ENCODE measurements around the gene HASPIN.

Gene HASPIN

DNA sequence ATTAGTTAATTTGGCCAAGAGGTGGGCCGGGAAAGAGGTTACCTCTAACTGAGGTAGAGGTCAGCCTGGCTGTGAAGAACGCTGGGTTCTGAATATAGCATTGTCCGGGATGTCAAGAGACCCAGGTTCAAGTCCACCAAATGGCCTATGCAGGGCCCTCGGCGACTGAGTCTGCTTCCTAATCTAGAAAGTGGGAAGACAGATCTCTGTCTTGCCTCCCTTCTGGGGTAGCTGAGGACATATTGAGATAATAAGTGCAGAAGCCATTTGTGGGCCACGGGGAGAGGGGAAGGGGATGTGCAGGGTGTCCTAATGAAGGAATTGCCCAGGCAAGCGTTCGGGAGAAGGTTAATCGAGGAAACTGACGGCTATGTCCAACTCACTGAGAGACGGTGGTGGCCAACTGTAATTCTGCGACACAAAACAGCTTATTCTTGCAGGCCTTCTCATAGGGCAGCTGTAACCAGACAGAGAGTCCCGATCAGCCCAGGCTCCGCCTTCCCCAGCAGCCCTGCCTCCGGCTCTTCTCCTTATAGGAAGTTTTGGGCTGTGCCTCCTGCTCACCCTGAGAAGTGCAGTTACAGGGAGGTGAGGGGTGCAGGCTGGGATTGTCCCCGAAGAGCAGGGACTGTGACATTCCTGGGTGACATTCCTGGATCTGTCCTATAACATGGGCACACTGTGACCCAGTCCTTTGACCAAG is 15.9 kb downstream of the HASPIN start:
- DNase-seq = no peak

DNA sequence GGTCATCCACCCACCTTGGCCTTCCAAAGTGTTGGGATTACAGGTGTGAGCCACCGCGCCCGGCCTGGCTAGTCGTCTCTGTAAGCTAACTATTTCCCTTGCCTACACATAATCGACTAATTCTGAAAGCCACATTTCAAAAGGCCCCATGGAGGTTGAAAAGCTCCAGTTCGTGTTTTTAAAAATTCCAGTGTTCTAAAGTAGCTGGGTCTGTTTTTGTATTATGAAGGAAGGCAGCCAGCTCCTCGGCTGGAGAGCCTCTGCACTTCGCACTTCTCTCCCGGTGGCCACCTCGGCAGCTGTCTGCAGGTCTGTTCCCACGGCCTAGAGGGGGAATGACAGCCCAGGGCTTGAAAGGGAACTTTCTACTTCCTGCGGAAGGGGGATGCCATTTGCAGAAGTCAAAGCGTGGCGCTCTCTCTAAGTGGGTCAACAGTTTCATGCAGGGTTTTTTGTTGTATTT is 16.9 kb downstream of the HASPIN start:
- no peak for DNase-seq

DNA sequence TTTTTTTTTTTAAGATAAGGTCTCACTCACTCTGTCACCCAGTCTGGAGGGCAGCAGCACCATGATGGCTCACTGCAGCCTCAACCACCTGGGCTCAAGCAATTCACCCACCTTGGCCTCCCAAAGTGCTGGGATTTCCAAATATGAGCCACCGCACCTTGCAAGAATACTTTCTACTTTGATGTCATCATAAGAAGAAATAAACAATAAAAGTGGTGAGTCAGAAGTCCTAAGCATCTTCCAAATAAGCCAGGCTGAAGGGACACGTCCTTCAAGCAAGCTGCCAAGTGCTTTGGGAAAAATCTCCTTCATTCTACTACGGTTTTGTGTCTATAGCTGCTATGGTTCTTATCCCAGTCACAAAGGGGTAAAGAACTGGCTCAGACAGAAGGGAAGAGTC is 20.3 kb downstream of the HASPIN start:
- no peak for DNase-seq

DNA sequence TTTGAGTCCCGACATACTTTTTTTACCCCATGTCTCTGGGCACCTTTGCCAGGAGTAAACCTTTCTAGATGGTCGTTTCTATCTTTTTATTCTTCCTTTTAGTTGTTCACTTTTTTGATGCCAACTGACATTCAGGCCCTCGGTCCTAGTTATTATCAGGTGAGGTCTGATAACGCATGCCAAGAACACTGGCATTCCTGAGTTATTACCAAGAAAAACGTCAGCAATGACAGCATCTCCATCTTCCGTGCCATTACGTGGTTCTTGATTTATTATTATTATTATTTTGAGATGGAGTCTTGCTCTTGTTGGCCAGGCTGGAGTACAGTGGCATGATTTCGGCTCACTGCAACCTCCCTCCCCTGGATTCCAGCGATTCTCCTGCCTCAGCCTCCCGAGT is 21.4 kb downstream of the HASPIN start:
- DNase-seq = no peak

DNA sequence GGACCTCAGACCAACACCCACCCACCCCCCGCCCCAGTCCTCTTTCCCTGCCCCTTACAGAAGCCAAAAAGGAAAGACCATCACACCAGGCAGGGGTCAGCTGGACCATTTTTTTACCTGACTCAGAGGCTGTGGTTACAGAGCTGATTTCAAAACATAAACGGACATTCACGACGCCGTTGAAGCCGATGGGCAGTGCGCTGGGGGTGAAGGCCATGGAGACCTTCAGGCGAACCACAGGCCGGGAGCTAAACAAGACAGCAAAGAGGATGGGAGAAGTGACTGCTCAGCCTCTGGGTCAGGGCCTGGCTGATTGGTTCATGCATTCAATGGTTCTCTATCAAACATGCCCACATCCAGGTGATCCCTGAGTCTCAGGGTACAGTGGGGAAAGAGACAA is 24.1 kb downstream of the HASPIN start:
- DNase-seq = no peak

DNA sequence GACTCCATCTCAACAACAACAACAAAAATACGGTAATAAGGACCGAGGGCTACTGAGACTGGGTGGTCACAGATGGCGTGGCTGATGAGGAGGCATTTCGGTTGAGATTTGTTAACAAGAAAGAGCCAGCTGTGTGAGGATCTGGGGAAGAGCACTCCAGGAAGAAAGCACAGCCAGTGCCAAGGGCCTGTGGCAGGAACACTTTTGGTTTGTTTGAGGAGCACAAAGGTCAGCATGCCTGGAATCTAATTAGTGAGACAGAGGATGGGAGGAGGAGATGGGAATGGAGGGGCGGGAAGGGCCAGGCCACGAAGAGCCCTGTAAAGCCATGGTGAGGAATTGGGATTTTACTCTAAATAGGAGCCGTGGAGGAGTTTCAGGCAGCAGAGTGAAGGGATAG is 24.9 kb downstream of the HASPIN start:
- DNase-seq = no peak

DNA sequence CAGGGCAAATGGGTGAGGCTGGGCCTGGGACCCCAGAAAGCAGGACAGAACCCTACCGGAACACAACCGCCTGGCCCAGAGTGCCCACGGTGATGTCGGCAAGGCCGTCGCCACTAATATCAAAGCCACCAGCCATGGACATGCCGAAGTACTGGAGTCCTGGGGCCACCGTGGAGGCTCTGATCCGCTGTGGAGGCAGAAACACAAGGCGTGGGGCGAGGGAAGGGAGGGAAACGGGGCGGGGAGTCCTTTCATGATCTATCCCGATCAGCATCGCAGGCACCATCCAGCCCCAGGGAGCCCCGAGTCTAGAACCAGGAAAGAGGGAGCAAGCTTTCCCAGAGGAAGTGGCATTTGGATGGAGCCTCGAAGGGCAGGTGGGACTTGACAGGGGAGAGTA is 26.6 kb downstream of the HASPIN start:
- no peak for DNase-seq

DNA sequence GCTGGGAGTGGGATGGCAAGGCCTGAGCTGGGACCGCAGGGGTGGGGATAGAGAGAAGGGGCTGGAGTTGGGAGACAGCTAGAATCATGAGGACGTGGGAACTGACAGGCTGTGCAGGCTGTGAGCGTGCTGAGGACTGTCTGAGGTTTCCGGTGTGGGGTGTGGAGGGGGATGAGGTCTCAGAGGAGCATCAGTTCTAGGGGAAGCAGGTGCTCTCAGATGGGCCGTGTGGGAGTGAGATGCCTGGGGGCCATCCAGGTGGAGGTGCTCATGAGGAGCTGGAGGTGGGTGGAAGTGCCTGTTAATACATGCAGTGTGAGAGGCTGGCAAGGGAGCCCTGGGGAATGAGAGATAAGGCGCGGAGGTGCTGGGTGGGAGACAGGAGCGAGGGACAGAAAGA is 27.2 kb downstream of the HASPIN start:
- no peak for DNase-seq

DNA sequence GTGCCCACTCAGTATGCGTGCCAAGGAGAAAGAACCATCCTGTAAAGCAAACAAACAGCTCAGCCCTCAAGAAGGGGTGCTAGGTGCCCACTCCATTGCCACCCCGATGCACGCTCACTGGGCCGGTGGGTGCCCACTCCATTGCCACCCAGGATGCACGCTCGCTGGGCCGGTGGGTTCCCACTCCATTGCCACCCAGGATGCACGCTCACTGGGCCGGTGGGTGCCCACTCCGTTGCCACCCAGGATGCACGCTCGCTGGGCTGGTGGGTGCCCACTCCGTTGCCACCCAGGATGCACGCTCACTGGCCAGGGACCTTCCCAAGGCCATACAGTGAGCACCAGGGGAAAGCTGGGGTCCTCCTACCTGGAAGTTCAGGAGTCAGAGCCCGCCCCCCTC is 28.1 kb downstream of the HASPIN start:
- DNase-seq = no peak

DNA sequence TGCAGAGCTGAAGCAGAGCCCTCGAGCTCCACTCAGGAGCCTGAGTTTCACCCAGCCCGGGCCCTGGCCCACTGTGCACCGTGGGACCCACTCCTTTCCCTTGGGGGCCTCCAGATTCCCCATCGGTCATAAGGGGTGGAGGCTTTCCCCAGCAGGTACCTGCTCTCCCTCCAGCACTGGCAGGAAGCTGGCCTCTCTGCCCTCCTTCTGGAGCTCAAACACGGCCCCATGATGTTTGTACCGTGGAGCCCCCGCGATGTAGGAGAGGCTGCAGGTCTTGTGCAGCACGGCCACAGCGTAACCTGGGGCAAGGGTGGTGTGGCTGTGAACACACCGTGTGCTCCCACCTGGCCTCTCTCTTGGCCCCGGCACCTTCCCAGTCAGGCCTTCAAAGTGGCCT is 29.9 kb downstream of the HASPIN start:
- DNase-seq = no peak

DNA sequence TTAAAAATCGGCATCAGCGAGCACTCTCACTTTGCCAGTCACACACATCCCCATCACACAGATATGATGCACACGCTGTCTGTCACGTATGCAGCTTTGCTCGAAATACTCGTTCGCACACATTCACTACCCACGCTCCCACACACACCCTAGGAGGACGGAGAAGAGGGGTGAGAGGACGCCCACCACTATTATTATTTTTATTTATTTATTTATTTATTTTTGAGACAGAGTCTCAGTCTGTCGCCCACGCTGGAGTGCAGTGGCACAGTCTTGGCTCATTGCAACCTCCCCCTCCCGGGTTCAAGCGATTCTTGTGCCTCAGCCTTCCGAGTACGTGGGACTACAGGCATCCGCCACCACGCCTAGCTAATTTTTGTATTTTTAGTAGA is 30.4 kb downstream of the HASPIN start:
- DNase-seq = no peak

DNA sequence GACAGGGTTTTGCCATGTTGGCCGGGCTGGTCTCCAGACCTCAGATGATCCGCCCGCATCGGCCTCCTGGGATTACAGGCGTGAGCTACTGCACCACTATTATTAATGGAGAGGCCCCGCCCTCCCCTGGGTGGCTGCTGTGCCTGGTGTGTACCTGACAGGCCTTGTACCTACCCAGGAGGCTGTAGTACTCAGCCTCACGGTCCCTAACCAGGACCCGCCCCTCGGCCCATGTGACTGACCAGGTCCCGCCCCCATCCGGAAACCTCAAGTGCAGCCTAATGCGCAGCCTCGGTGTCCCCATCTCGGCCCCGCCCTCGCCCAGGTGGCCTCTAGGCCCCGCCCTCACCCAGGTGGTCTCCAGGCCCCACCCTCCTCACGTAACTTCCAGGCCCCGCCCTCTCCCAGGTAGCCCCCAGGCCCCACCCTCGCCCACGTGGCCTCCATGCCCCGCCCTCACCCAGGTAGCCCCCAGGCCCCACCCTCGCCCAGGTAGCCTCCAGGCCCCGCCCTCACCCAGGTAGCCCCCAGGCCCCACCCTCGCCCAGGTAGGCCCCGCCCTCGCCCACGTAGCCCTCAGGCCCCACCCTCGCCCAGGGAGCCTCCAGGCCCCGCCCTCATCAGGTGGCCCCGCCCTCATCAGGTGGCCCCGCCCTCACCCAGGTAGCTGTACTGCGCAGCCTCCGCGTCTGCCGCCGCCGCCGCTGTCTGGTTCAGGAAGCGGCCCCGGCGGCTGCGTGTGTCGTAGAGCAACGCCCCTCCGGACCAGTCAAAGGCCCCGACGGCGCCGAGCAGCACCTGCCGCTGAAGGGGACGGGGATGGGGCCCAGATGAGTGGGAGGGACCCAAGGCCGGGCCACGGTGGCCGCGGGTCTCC is 31.0 kb downstream of the HASPIN start:
- no peak for DNase-seq

DNA sequence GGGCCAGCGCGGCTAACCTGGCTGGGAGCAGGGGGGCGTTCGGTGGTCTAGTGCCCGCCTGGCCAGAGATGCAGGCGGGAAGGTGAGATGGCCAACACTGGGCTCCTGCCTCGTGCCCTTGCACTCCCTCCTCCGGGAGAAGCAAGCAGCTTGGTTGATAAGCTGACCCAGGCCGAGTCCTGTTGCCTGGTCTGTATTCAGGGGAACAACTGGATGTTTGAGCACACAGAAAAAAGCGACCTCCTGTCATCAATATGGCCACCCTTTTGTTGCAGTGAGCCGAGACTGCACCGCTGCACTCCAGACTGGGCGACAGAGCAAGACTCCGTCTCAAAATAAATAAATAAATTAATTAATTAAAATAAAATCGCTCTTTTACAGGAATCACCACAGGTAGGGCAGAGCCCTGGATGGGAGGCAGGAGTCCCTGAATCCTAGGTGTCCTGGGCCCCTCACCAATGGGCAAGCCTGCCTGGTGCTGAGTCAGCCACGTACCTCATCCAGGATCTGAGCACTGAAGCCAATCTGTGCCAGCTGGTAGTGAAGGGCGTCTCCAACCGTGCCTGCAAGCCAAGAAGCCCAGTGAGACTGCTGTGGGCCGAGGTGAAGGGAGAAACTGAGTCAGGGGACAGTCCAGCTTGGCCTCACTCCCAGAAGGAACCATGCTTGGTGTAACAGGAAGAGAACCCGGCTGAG is 31.8 kb downstream of the HASPIN start:
- DNase-seq = no peak

DNA sequence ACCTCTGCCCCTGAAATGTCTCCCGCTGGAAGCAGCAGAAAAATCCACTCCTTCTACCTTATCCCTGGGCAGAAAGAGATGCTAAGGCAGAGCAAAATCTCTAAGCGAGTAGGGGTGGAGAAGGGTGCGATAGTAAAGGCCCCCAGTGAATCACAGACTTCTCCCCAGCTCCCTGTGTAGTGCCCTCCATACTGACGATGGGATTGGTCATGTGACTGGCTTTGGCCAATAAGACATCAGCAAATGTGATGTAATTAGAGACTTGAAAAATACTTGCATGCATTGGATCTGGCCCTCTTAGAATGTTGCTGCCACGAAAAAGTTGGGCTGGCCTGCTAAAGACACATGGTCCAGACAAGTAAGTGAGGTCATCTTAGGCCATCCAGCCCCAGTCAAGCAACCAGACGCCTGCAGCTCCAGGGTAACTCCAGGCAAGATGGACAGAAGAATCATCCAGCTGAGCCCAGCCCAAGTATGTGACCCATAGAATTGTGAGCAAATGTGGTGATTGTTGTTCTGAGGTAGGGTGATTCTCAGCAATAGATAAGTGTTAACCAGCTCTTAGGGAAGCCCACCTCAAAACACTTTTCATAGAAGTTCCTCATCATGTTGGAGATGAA is 36.0 kb downstream of the HASPIN start:
- no peak for DNase-seq

DNA sequence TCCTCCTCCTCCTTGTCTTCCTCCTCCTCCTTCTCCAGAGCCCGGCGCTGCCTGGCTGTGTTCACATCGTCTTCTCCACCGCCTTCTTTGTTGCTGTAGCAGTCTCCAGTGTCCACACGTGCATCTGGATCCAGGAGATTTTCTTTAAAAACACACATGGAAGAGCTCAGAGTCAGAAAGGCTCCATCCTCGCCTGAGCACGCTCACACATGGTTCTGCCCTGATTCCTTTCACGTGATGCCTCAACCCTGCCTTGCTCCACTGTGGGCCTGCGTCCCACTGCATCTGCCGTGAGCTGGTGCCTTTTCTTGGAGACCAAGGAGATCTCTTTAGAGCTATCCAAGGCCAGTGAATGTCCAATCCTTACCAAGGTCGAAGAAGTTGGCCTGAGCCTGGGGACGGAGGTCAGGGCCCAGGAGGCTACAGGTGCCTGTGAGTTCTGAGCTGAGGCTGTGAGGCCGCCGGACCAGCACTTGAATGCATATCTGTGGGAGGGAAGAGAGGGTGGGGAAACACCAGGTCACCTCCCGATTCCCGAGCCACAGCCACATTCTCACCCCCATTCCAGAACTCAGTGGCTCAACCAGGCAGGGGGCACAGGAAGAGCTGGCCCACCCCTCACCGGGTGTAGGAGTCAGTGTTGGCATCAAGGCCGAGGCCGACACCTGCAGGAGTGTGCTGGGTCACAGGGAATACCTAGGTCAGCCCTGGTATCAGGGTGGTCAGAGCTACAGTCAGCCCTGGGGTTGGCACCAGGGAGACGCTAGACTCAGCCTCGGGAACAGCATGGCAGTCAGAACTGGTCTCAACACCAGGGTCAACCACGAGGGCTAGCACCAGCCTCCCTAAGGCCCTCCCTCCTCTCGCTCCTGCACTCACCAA is 37.6 kb downstream of the HASPIN start:
- DNase-seq = no peak

DNA sequence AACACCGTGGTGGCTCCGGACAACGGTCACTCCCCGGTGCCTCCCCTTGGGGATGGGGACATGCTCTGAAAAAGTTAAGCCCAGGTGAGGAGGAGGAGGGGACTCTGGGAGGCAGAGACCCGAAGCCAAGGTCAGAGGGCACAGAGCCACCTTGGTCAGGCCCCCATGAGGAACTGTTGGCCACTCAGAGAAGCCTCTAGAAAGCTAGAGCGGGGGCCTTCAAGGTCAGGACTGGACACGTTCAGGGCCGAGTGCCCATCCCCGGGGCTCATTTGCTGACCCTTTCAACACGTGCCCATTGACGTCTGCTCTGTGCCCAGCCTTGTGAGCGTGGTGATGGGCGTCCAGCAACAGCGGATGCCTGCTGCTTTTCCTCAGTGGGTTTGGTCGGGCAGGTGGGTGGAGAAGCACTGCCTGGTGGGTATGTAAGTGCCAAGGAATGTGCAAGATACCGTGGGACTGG is 38.2 kb downstream of the HASPIN start:
- DNase-seq = no peak

DNA sequence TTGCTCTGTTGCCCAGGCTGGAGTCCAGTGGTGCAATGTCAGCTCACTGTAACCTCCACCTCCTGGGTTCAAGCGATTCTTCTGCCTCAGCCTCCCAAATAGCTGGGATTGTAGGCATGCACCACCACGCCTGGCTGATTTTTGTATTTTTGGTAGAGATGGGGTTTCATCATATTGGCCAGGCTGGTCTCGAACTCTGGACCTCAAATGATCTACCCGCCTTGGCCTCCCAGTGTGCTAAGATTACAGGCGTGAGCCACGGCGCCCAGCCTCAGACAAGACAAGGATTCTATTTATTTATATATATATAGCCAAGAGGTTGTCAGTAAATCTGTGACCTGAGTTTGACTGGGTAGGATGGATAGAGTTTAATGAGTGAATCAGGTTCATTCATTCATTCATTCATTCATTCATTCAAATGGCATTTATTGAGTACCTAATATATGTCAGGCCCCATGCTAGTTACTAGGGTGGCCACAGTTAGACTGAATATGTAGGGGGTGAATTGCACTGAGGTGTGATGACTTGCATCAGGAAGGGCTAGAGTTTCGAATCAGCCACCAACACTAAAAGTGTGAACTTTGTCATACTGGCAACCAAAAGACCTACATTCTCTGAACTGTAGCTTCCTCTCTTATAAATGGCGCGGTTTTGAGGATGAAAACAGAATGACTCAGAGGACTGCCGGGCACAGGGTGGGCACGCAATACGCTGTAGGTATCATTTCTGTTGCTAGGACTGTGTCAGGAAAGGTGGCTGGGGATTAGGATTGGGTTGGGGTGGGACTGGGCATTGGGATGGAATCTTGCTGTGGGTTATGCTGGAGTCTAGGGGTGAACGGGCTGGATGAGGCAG is 39.4 kb downstream of the HASPIN start:
- no peak for DNase-seq

DNA sequence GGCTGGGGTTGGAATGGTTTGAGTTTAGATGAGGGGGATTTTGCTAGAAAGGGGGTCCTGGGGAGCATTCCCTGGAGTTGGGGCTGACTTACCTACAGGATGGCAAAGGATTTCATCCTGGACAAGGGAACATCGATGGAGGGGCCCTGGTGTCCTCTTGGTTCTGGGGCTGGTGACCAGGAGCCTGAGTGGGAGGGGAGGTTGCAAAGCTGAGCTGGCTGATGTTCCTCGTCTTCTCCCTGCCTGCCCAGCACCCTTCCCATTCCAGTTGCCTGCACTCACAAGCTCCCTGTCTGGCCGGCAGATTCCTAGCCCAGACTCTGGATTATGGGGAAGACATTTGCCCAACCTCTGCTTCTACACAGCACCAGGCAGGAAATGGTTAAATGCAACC is 40.1 kb downstream of the HASPIN start:
- DNase-seq = no peak

DNA sequence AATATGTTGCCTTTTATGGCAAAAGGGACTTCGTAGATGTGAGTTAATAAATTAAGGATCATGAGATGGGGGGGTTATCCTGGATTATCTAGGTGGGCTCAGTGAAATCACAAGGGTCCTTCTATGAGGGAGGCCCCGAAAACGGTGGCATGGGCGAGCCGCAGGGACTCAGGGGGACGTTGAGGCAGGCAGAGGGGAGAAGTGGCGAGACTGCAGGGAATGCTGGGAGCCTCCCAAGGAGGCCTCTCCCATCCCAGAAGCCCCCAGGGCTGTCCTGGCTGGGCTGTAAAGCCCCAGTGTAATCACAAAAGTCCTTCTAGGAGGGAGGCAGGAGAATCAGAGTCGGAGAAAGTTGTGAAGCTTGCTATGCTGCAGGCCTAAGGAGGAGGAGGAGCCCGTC is 42.3 kb downstream of the HASPIN start:
- no peak for DNase-seq

DNA sequence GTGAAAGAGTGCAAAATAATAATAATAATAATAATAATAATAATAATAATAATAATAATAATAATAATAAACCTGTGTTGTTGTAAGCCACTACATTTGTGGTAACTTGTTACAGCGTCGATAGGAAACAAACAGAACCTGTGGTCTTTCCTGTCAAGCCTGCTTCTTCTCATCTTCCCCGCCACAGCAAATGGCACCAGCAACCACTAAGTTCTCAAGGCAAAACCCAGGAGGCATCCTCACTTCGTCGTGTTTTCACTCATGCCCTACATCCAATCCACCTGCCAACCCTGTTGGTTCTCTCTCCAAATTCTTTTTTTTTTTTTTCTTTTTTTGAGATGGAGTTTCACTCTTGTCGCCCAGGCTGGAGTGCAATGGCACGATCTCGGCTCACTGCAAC is 43.1 kb downstream of the HASPIN start:
- DNase-seq = no peak

DNA sequence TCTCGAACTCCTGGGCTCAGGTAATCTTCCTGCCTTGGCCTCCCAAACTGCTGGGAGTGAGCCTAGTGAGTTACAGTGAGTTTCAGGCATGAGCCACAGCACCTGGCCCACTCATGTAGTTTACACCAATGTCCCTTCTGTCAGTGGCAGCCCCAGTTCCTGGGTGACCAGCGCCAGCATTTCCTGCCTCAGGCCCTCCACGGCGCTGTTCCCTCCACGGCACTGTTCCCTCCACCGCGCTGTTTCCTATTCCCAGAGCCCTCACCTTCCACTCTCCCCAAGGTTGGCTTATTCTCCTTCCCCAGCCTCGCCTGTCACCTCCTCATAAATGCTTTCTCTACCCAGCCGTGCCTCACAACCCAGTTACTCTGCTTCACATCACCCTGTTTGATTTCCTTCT is 44.6 kb downstream of the HASPIN start:
- DNase-seq = no peak
